Body of pancreas (tissue), 4 donors: ENCODE measurements around the gene TC2N.

Experiments
- CTCF ChIP-seq, 7 experiments: fragments of 450-650 bp in 4 of 7; fragments of 200-600 bp in 3 of 7; sonication (generic) in 3 of 7; IDR thresholded peaks; one replicate each; pipeline ENCODE4 v1.5.1; 2016 to 2019; ENCODE audit warnings: antibody characterized with exemption in 7 of 7
- POLR2A ChIP-seq, 3 donors: fragments of 450-650 bp; IDR thresholded peaks; one replicate each; pipeline ENCODE4 v1.6.1; 2016; ENCODE audit warnings: antibody characterized with exemption in 3 of 3, mild to moderate bottlenecking in 2 of 3

GRCh38 chr14:91754819-91755218 lies 112.5 kb downstream of the TC2N start:
- TF ChIP-seq POLR2A (IDR thresholded peaks at IDR 0.05) (no peak), CTCF (IDR thresholded peaks at IDR 0.05) (no peak)
